Sigmoid colon (tissue), 4 donors: Measurements from ENCODE around the gene ZFHX3.

Source experiments
- CTCF ChIP-seq, 4 experiments: fragments of 450-650 bp in 3 of 4; fragments of 200-600 bp in 1 of 4; IDR thresholded peaks; one replicate each; pipeline ENCODE4 v1.5.1; 2016 to 2019; ENCODE audit warnings: antibody characterized with exemption in 4 of 4, mild to moderate bottlenecking in 3 of 4, moderate library complexity in 2 of 4
- POLR2AphosphoS5 ChIP-seq, 4 donors: sonication (generic); formaldehyde crosslinking; IDR thresholded peaks; one replicate each; pipeline ENCODE4 v1.6.1; 2017; ENCODE audit warnings: antibody characterized with exemption in 4 of 4

- TF ChIP-seq CTCF (IDR thresholded peaks at IDR 0.05), result no peak
- no peak for TF ChIP-seq POLR2AphosphoS5 (IDR thresholded peaks at IDR 0.05)
Measured at GRCh38 chr16:73042807-73043206, 5.1 kb downstream of the ZFHX3 start.
